Measurements from ENCODE around the gene RNF213. TPM values are rescaled to one million over a fixed set of nuclear protein-coding genes. Genes with fewer than 3 reads are reported as not detected.

RNF213 gene
- total and polyA plus RNA-seq, 7 donors, result 7.8 to 138 (median 50.4) TPM

- no peak overlapping the region for H3K27ac ChIP-seq
- no peak for TF ChIP-seq EP300 (IDR thresholded peaks at IDR 0.05)
- TF ChIP-seq CTCF (IDR thresholded peaks at IDR 0.05), result no peak
- no peak for TF ChIP-seq POLR2A (IDR thresholded peaks at IDR 0.05)
- no peak for TF ChIP-seq POLR2AphosphoS5 (IDR thresholded peaks at IDR 0.05)
- WGBS, 2 donors, result 93% methylated on average over 9 of the region's 9 CpGs
- peak; percentile 40 for DNase-seq
- H3K4me3 ChIP-seq, result no peak overlapping the region
- peaks cover 25 to 100% (median 82%) of the 10 kb centered on the region in 4 donors for H3K36me3 ChIP-seq
- H3K4me1 ChIP-seq, result no peaks in the 10 kb centered on the region
- H3K27me3 ChIP-seq, result no peaks in the 10 kb centered on the region
- intact Hi-C loops (cut with DNase I), result no loop called here
- H3K9me3 ChIP-seq, result no peaks in the 10 kb centered on the region
Observed at GRCh38 chr17:80379348-80379747, 118.7 kb downstream of the RNF213 start.

GRCh38 chr17:80380068-80380467 lies 119.4 kb downstream of the RNF213 start:
- 95 to 97% methylated on average over 6 of the region's 6 CpGs for WGBS, 2 donors
- no peak overlapping the region for H3K4me3 ChIP-seq
- H3K27ac ChIP-seq, result no peak overlapping the region
- intact Hi-C loops (cut with DNase I), result no loop called here
- H3K4me1 ChIP-seq, result no peaks in the 10 kb centered on the region
- H3K36me3 ChIP-seq, result peaks cover 21 to 100% (median 80%) of the 10 kb centered on the region in 4 donors
- DNase-seq, result no peak
- H3K9me3 ChIP-seq, result no peaks in the 10 kb centered on the region
- H3K27me3 ChIP-seq, result no peaks in the 10 kb centered on the region
- no peak for TF ChIP-seq POLR2AphosphoS5 (IDR thresholded peaks at IDR 0.05)
- TF ChIP-seq CTCF (IDR thresholded peaks at IDR 0.05), result no peak
- no peak for TF ChIP-seq EP300 (IDR thresholded peaks at IDR 0.05)
- TF ChIP-seq POLR2A (IDR thresholded peaks at IDR 0.05), result no peak

- Histone ChIP-seq H3K36me3 (peaks cover 21 to 100% (median 80%) of the 10 kb centered on the region in 4 donors), H3K4me3 (no peak overlapping the region), H3K27me3 (no peaks in the 10 kb centered on the region), H3K9me3 (no peaks in the 10 kb centered on the region), H3K27ac (no peak overlapping the region), H3K4me1 (no peaks in the 10 kb centered on the region)
- intact Hi-C loops (cut with DNase I), result no loop called here
- DNase-seq, result peak; percentile 46
- TF ChIP-seq EP300 (IDR thresholded peaks at IDR 0.05) (no peak), POLR2AphosphoS5 (IDR thresholded peaks at IDR 0.05) (no peak), CTCF (IDR thresholded peaks at IDR 0.05) (no peak), POLR2A (IDR thresholded peaks at IDR 0.05) (no peak)
- WGBS, 2 donors, result 92% methylated on average over 21 of the region's 21 CpGs
Observed at GRCh38 chr17:80380555-80381002, 119.9 kb downstream of the RNF213 start.

GRCh38 chr17:80381416-80381923 lies 120.8 kb downstream of the RNF213 start:
- Histone ChIP-seq H3K9me3 (no peaks in the 10 kb centered on the region), H3K4me3 (no peak overlapping the region), H3K27ac (no peak overlapping the region), H3K27me3 (no peaks in the 10 kb centered on the region), H3K4me1 (no peaks in the 10 kb centered on the region), H3K36me3 (peaks cover 24 to 100% (median 77%) of the 10 kb centered on the region in 4 donors)
- intact Hi-C loops (cut with DNase I), result no loop called here
- TF ChIP-seq POLR2AphosphoS5 (IDR thresholded peaks at IDR 0.05) (no peak), EP300 (IDR thresholded peaks at IDR 0.05) (no peak), CTCF (IDR thresholded peaks at IDR 0.05) (no peak), POLR2A (IDR thresholded peaks at IDR 0.05) (no peak)
- peak; percentile 43 for DNase-seq
- 95 to 97% methylated on average over 18 of the region's 18 CpGs for WGBS, 2 donors

GRCh38 chr17:80382446-80382845 lies 121.8 kb downstream of the RNF213 start:
- no peak for TF ChIP-seq POLR2A (IDR thresholded peaks at IDR 0.05)
- no peak for TF ChIP-seq CTCF (IDR thresholded peaks at IDR 0.05)
- TF ChIP-seq EP300 (IDR thresholded peaks at IDR 0.05), result no peak
- no peak for TF ChIP-seq POLR2AphosphoS5 (IDR thresholded peaks at IDR 0.05)
- H3K4me3 ChIP-seq, result no peak overlapping the region
- intact Hi-C loops (cut with DNase I), result no loop called here
- no peaks in the 10 kb centered on the region for H3K4me1 ChIP-seq
- no peaks in the 10 kb centered on the region for H3K27me3 ChIP-seq
- no peaks in the 10 kb centered on the region for H3K9me3 ChIP-seq
- 95 to 96% methylated on average over 3 of the region's 3 CpGs for WGBS, 2 donors
- H3K27ac ChIP-seq, result no peak overlapping the region
- no peak for DNase-seq
- H3K36me3 ChIP-seq, result peaks cover 26 to 100% (median 78%) of the 10 kb centered on the region in 4 donors
